A673 (cell line): Measurements from ENCODE around the gene FBXW4. TPM values are rescaled to one million over a fixed set of nuclear protein-coding genes. Genes with fewer than 3 reads are reported as not detected.

Experiments used
- BruUV-seq: library from RNA; stranded (reverse); fragments of 400-500 nt; replicated peaks from 2 replicates; lab custom pipeline; 2021; lab: Mats Ljungman, UMichigan
- CTCF ChIA-PET: fragments of 300-600 bp; sonication (Branson Sonifier 250); formaldehyde crosslinking; loops from one replicate; lab custom pipeline; 2022; ENCODE audit warnings: antibody characterized with exemption; lab: Charles Lee
- POLR2A ChIA-PET: fragments of 300-600 bp; sonication (Branson Sonifier 250); formaldehyde crosslinking; loops from one replicate; lab custom pipeline; 2022; ENCODE audit warnings: antibody characterized with exemption; ENCODE audit not compliant: low non-redundant PET; lab: Charles Lee
- DNase-seq: peaks from one replicate; pipeline ENCODE4 v3.0.0-alpha.2; 2015; ENCODE audit warnings: low spot score
- H3K27ac ChIP-seq: fragments of 200-600 bp; sonication (generic); 2 replicates; pipeline ENCODE4 v1.5.1; 2016; ENCODE audit warnings: mixed run types, low read depth, mild to moderate bottlenecking, mixed read lengths, antibody characterized with exemption, low read length; ENCODE audit not compliant: poor library complexity, severe bottlenecking
- H3K27me3 ChIP-seq: fragments of 200-600 bp; sonication (generic); replicated peaks from 2 replicates; pipeline ENCODE4 v1.6.1; 2017; ENCODE audit warnings: mixed run types, low read depth, mild to moderate bottlenecking, mixed read lengths, antibody characterized with exemption, low read length; ENCODE audit not compliant: insufficient read depth, poor library complexity
- H3K36me3 ChIP-seq: fragments of 200-600 bp; sonication (generic); 2 replicates; pipeline ENCODE4 v1.6.1; 2016; ENCODE audit warnings: mixed run types, mild to moderate bottlenecking, mixed read lengths, antibody characterized with exemption, low read length; ENCODE audit not compliant: insufficient read depth, poor library complexity, severe bottlenecking
- H3K4me1 ChIP-seq: fragments of 200-600 bp; sonication (generic); 2 replicates; pipeline ENCODE4 v1.6.1; 2017; ENCODE audit warnings: mixed run types, mild to moderate bottlenecking, mixed read lengths, antibody characterized with exemption, low read length; ENCODE audit not compliant: insufficient read depth, poor library complexity, severe bottlenecking
- H3K4me3 ChIP-seq: fragments of 200-600 bp; sonication (generic); 2 replicates; pipeline ENCODE4 v1.5.1; 2016; ENCODE audit warnings: low read depth, mixed run types, mild to moderate bottlenecking, mixed read lengths, low read length; ENCODE audit not compliant: poor library complexity, severe bottlenecking
- H3K9me3 ChIP-seq: fragments of 200-600 bp; sonication (generic); 2 replicates; pipeline ENCODE4 v1.6.1; 2016; ENCODE audit warnings: mixed run types, low read depth, mild to moderate bottlenecking, mixed read lengths, antibody characterized with exemption, low read length; ENCODE audit not compliant: poor library complexity, severe bottlenecking
- CTCF ChIP-seq: fragments of 300-800, 200-600 bp; sonication (generic); conservative IDR thresholded peaks from 2 replicates; pipeline ENCODE4 v1.5.1; 2017; ENCODE audit warnings: low read depth, mild to moderate bottlenecking, antibody characterized with exemption, low read length, moderate library complexity, mixed read lengths
- EZH2 ChIP-seq: fragments of 200-600 bp; sonication (generic); IDR thresholded peaks from 2 replicates; pipeline ENCODE4 v1.6.1; 2017; ENCODE audit warnings: borderline replicate concordance, low read depth, mild to moderate bottlenecking, mixed read lengths, antibody characterized with exemption, low read length; ENCODE audit not compliant: poor library complexity, severe bottlenecking
- intact Hi-C: fragments of 100-400 bp; cut with micrococcal nuclease; formaldehyde crosslinking; loops from one replicate; pipeline ENCODE4 v1.10.0; 2022; ENCODE audit not compliant: unreplicated experiment
- total RNA-seq: library from RNA; stranded (reverse); gene quantifications from 2 replicates; pipeline ENCODE4 v1.2.3, GENCODE V29; 2021

FBXW4 gene
- total RNA-seq, 1 experiment from 2014 or later: 19.5 TPM

GRCh38 chr10:101570428-101571270 lies 124.3 kb downstream of the FBXW4 start:
- POLR2A ChIA-PET: no interaction called here
- DNase-seq: no peak
- no peak overlapping the region for H3K27ac ChIP-seq

GRCh38 chr10:101569622-101570427 lies 125.1 kb downstream of the FBXW4 start:
- DNase-seq: peak; percentile 77
- ChIA-PET CTCF (interaction anchor here (0.6 to 1.7 kb wide), 7 partner anchors 8 to 450 kb away, joined by 3 to 21 read pairs (median 5); no protein-coding TSS in a partner anchor), POLR2A (no interaction called here)
- Histone ChIP-seq H3K4me3 (peak overlapping the region; percentile 58), H3K4me1 (peaks cover 27% of the 10 kb centered on the region), H3K27me3 (peaks cover 6% of the 10 kb centered on the region), H3K36me3 (no peaks in the 10 kb centered on the region), H3K9me3 (peaks cover 8% of the 10 kb centered on the region), H3K27ac (no peak overlapping the region)
- TF ChIP-seq EZH2 (no peak), CTCF (peak; percentile 78)
- intact Hi-C loops: loop anchor here (1.0 to 5.0 kb wide), 4 partner anchors 268 to 408 kb away; no protein-coding TSS in a partner anchor
- no TSS peak for BruUV-seq

More at GRCh38 chr10:101570428-101571270, 124.3 kb downstream of the FBXW4 start:
- peaks cover 6% of the 10 kb centered on the region for H3K27me3 ChIP-seq
- peak overlapping the region; percentile 58 for H3K4me3 ChIP-seq
- no peak for TF ChIP-seq CTCF
- BruUV-seq: no TSS peak
- no peaks in the 10 kb centered on the region for H3K36me3 ChIP-seq
- H3K9me3 ChIP-seq: peaks cover 8% of the 10 kb centered on the region
- intact Hi-C loops: loop anchor here (1.0 to 5.0 kb wide), 4 partner anchors 268 to 408 kb away; no protein-coding TSS in a partner anchor
- H3K4me1 ChIP-seq: peaks cover 28% of the 10 kb centered on the region
- CTCF ChIA-PET: interaction anchor here (0.6 to 1.7 kb wide), 8 partner anchors 43 to 451 kb away, joined by 3 to 21 read pairs (median 5); no protein-coding TSS in a partner anchor

DNA sequence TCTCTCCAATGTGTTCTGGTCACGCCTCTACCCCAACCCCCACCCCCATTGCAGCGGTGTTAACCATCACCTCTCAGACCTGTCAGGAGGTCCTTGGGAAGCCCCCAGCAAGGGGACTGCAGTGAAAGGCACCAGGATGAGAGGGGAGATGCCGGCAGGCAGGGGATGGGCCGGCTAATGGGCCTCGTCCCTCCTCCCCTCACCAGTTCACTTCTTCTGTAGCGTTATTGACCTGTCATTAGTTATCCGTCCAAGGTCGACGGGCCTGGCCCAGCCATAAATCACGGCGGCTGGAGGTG lies 125.7 kb downstream of the FBXW4 start:
- peak overlapping the region; percentile 58 for H3K4me3 ChIP-seq
- ChIA-PET POLR2A (no interaction called here), CTCF (interaction anchor here (1.0 to 1.7 kb wide), 4 partner anchors 8 to 355 kb away, joined by 3 to 21 read pairs (median 4); no protein-coding TSS in a partner anchor)
- intact Hi-C loops: no loop called here
- H3K36me3 ChIP-seq: no peaks in the 10 kb centered on the region
- H3K27ac ChIP-seq: no peak overlapping the region
- peaks cover 8% of the 10 kb centered on the region for H3K9me3 ChIP-seq
- peaks cover 21% of the 10 kb centered on the region for H3K4me1 ChIP-seq
- TF ChIP-seq EZH2: no peak
- no peak for TF ChIP-seq CTCF
- no TSS peak for BruUV-seq
- no peak for DNase-seq
- H3K27me3 ChIP-seq: peaks cover 6% of the 10 kb centered on the region
